NCI-H146 treated with DMSO at 0.1 percent for 48 hours (cell line): Measurements from ENCODE around the gene COQ10A.

ENCODE experiments used
- DNase-seq: peaks from one replicate; lab custom pipeline; 2025; ENCODE audit not compliant: unreplicated experiment; lab: John Stamatoyannopoulos, UW

The COQ10A gene

GRCh38 chr12:56311003-56311402 lies 44.3 kb downstream of the COQ10A start:
- no peak for DNase-seq

- DNase-seq = no peak
Observed at GRCh38 chr12:56315249-56315621, 48.5 kb downstream of the COQ10A start.

GRCh38 chr12:56315622-56316473 lies 49.1 kb downstream of the COQ10A start, which contains the start of gene CNPY2:
TSS of gene CNPY2 (minus strand) at chr12:56315988. CDS start at chr12:56315217, 771 bp downstream.
- peak; percentile 98 for DNase-seq

GRCh38 chr12:56317675-56318074 lies 50.9 kb downstream of the COQ10A start:
- DNase-seq = no peak
